CD4-positive, alpha-beta T cell treated with Interleukin-15 for 1 hour (primary cell): ENCODE data around the gene ETV1.

Experiments used
- DNase-seq: peaks from one replicate; pipeline ENCODE4 v3.0.0-alpha.2; 2020

ETV1 gene

GRCh38 chr7:13874783-13875182 lies 114.7 kb downstream of the ETV1 start:
- DNase-seq: no peak

DNA sequence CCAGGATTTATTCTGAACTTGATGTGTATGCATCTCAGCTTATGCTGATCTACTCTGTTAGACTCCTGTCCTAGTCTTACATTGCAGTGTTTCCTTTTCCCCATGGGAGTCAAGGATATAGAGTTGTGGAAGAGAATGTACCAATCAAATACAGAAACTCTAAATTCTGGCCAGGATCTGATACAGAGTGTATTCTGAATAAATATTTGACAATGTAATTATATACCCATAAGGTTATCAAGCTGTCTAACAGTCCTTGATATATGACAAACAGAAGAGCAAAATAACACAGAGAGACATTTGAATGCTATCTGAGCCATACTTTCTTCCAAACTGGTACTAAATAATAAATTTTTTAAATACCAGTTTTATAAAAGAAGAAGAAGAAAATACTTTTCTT lies 116.8 kb downstream of the ETV1 start:
- DNase-seq: no peak

- no peak for DNase-seq
These were observed 118.5 kb downstream of the ETV1 start for GRCh38 chr7:13871008-13871407.

DNA sequence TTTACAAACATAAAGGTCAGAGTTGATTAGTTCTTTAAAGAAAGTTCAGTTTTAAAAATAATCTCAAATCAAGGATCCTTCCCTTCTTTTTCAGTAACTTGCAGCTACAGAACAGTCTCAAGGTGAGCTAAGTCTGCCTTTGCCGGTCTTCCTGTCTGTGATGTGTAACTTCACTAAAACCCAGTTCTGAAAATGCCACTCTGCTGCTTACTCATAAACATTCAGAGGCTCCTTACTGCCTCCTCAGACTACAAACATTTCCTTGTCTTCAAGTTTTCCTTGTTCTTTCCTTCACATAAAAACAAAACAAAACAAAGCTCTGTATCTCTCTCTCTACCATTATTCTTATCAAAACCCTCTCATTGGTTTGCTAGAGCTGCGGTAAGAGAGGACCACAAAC lies 128.7 kb downstream of the ETV1 start:
- no peak for DNase-seq

DNA sequence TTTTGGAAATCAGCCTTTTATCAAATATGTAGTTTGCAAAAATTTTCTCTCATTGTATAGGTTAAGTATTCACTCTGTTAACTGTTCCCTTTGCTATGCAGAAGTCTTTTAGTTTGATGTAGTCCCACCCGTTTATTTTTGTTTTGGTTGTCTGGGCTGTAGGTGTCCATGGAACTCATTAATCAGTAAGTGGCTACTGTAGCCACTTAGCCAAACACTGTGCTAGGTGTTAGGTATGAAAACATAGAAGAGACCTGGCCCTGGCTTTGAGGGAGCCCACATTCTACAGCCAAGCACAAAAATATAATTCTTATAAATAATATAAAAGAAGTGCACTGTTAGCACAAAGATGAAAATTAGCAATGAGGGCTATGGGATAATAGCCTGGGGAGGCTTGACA lies 133.5 kb downstream of the ETV1 start:
- DNase-seq: no peak

- DNase-seq: no peak
These were observed 137.0 kb downstream of the ETV1 start for GRCh38 chr7:13852281-13852968.

DNA sequence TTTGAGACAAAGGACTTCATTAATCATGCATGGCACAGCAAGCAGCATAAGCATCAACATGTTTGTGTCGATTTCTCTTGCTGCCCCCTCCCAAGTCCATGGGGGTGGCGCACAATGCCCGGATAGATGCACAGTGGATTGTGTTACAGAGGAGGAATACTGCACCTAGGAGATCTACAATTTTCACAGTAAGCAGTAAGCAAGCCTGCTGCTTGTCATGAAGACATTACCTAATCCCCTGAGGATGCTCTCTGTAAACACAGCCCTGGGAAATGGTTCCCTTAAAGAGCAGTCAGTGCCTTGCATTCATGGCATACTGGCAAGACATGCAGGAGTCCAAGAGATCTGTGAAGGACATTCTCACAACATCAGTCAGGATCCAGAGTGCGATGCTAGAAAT lies 137.7 kb downstream of the ETV1 start:
- no peak for DNase-seq

DNA sequence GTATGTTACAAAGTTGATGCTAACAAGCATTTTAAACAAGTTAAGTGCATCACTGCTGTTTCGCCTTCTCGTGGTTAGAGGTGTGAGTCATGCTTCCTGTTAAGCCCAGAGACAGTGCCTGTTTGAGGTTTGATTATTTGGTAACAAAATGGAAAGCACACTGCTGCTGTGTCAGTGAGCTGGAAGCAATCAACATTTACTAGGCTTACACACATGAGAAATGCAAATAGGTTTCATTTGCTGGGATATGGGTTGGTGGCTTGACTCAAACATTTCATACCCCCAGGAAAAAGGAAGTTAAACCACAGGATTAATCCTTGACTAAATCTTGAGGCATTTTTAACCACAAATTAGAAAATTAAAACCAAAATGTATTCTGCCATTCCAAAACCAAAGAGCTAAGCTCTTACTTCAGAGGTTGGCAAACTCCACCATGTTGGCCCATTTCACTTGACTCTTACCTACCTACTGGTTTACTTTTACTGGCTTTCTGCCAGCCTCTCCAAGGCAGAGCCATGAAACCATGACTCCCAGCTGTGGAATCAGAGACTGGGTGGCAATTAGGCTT lies 139.2 kb downstream of the ETV1 start:
- peak; percentile 55 for DNase-seq

- no peak for DNase-seq
These were observed 140.1 kb downstream of the ETV1 start for GRCh38 chr7:13849163-13849892.

- DNase-seq: no peak
These were observed 140.8 kb downstream of the ETV1 start for GRCh38 chr7:13848681-13849131.

DNA sequence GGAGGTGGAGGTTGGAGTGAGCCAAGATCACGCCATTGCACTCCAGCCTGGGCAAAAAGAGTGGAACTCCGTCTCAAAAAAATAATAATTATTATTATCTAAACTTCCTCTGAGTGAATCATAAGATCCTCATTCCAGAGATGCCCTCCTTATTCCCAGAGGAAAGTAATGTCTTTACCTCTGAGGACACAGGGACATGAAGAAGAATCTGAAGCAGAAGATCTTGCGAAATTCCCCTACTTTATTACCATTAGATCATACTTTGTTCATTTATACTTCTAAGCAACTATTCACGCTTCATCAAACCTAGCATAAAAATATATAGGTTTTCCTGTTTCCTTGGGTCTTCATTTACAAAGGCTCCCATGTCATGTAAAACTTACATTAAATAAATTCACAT lies 143.1 kb downstream of the ETV1 start:
- no peak for DNase-seq

DNA sequence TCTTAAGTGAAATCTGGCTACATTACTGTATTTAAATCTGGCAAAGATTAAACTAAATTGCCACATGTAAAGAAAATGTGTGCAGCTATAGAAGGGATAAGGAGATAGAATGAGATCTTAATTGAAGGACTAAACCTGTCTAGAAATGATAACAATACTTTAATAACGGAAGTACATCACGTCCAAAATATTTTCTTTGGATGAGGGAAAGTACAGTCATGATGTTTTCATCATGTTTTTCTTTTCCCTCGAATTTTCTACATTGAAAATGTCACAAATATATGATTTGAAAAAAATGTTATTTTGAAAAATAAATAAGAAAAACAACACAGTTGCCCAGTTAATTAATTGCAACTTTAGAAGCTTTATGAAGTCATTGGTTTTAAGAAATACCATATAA lies 143.9 kb downstream of the ETV1 start:
- no peak for DNase-seq

- DNase-seq: no peak
These were observed 144.5 kb downstream of the ETV1 start for GRCh38 chr7:13844954-13845353.

- no peak for DNase-seq
These were observed 148.2 kb downstream of the ETV1 start for GRCh38 chr7:13841284-13841683.
